GM12878 (cell line): ENCODE measurements around the gene CTNNA3. TPM values are rescaled to one million over a fixed set of nuclear protein-coding genes. Genes with fewer than 3 reads are reported as not detected.

Experiments used
- ATAC-seq: fragments of 200-7000 bp; cut with Tn5 transposase; 3 replicates; pipeline ENCODE4 v1.9.1; 2020; ENCODE audit warnings: mild to moderate bottlenecking, moderate library complexity
- BruUV-seq: library from RNA; stranded (reverse); fragments of 400-500 nt; replicated peaks from 2 replicates; lab custom pipeline; 2021; lab: Mats Ljungman, UMichigan
- CTCF ChIA-PET: fragments of 300-600 bp; sonication (Branson Sonifier 250); formaldehyde crosslinking; extraction: SDS; loops from one replicate; lab custom pipeline; 2021; ENCODE audit warnings: inconsistent platforms; lab: Yijun Ruan, JAX
- POLR2A ChIA-PET: fragments of 350-600 bp; formaldehyde crosslinking; extraction: SDS; loops from one replicate; lab custom pipeline; 2021; ENCODE audit warnings: inconsistent platforms; lab: Charles Lee
- RAD21 ChIA-PET: fragments of 300-600 bp; sonication (Branson Sonifier 250); formaldehyde crosslinking; loops from one replicate; lab custom pipeline; 2023; ENCODE audit warnings: antibody characterized with exemption; ENCODE audit not compliant: unreplicated experiment; lab: Charles Lee
- SMC1A ChIA-PET: fragments of 300-600 bp; sonication (Branson Sonifier 250); formaldehyde crosslinking; loops from one replicate; lab custom pipeline; 2023; ENCODE audit not compliant: unreplicated experiment, uncharacterized antibody; lab: Charles Lee
- DNase-seq: peaks from one replicate; pipeline ENCODE4 v3.0.0-alpha.2; 2011; ENCODE audit warnings: low read depth, low spot score
- FAIRE-seq: peaks from 3 replicates; lab custom pipeline; 2011; peaks lifted over from hg19 to GRCh38; lab: Jason Lieb, UNC
- H2AFZ ChIP-seq: 2 replicates; pipeline ENCODE4 v1.6.0; 2011; ENCODE audit warnings: low read depth, low read length, control low read depth; ENCODE audit not compliant: control insufficient read depth
- H3K27ac ChIP-seq: 2 replicates; pipeline ENCODE4 v1.5.1; 2011; ENCODE audit warnings: control low read depth; ENCODE audit not compliant: control insufficient read depth, insufficient read depth
- H3K27me3 ChIP-seq, 2 experiments: replicated peaks in 1 of 2; 2 replicates each; pipeline versions ENCODE4 v1.6.0 to v1.6.1; 2011; ENCODE audit warnings: low read length in 1 of 2; ENCODE audit not compliant: control insufficient read depth in 2 of 2, insufficient read depth in 2 of 2
- H3K36me3 ChIP-seq, 2 experiments: 2 replicates each; pipeline ENCODE4 v1.5.1; 2011; ENCODE audit warnings: low read length in 1 of 2; ENCODE audit not compliant: control insufficient read depth in 2 of 2, insufficient read depth in 2 of 2
- H3K4me1 ChIP-seq: 2 replicates; pipeline ENCODE4 v1.6.1; 2011; ENCODE audit warnings: mild to moderate bottlenecking, low read length, moderate library complexity, mixed read lengths; ENCODE audit not compliant: control insufficient read depth, insufficient read depth
- H3K4me2 ChIP-seq: 2 replicates; pipeline ENCODE4 v1.6.0; 2011; ENCODE audit warnings: control low read depth; ENCODE audit not compliant: control insufficient read depth, insufficient read depth
- H3K4me3 ChIP-seq: fragments of 200-600 bp; sonication (generic); 2 replicates; pipeline ENCODE4 v1.5.1; 2016
- H3K79me2 ChIP-seq: 2 replicates; pipeline ENCODE4 v1.6.0; 2011; ENCODE audit warnings: low read length; ENCODE audit not compliant: control insufficient read depth, insufficient read depth
- H3K9ac ChIP-seq: 2 replicates; pipeline ENCODE4 v1.8.0; 2011; ENCODE audit warnings: low read length, control low read depth, mixed read lengths; ENCODE audit not compliant: control insufficient read depth, insufficient read depth
- H3K9me3 ChIP-seq: replicated peaks from 3 replicates; pipeline ENCODE4 v1.5.1; 2011; ENCODE audit warnings: mild to moderate bottlenecking, low read length; ENCODE audit not compliant: control insufficient read depth, insufficient read depth
- H4K20me1 ChIP-seq: 2 replicates; pipeline ENCODE4 v1.6.0; 2011; ENCODE audit not compliant: control insufficient read depth, insufficient read depth
- ASH2L ChIP-seq: fragments of 300-600, 200-600 bp; sonication (generic); IDR thresholded peaks from 2 replicates; pipeline ENCODE4 v1.6.1; 2017; ENCODE audit warnings: low read depth, mild to moderate bottlenecking, borderline replicate concordance
- BCL3 ChIP-seq: IDR thresholded peaks from 2 replicates; pipeline ENCODE4 v1.6.1; 2011; ENCODE audit warnings: borderline replicate concordance, low read depth, mild to moderate bottlenecking, moderate library complexity, low read length; ENCODE audit not compliant: insufficient read depth, poor library complexity, severe bottlenecking
- EED ChIP-seq: sonication (generic); IDR thresholded peaks from 2 replicates; pipeline ENCODE4 v1.6.1; 2016; ENCODE audit warnings: antibody characterized with exemption, low read depth
- EP300 ChIP-seq, 2 experiments: fragments of 150-350 bp in 1 of 2; IDR thresholded peaks; 2 replicates each; pipeline ENCODE4 v1.6.1; 2011 to 2012; ENCODE audit warnings: low read depth in 2 of 2, low read length in 2 of 2, borderline replicate concordance in 1 of 2, improper control_type of control experiment in 1 of 2, inconsistent platforms in 1 of 2; ENCODE audit not compliant: control insufficient read depth in 1 of 2
- EZH2 ChIP-seq: IDR thresholded peaks from 2 replicates; pipeline ENCODE4 v1.6.1; 2012; ENCODE audit warnings: low read depth, mild to moderate bottlenecking, control low read depth, inconsistent platforms, low read length, borderline replicate concordance; ENCODE audit not compliant: control insufficient read depth
- RBBP5 ChIP-seq: fragments of 200-600 bp; sonication (generic); conservative IDR thresholded peaks from 2 replicates; pipeline ENCODE4 v1.6.1; 2016
- RELA ChIP-seq: fragments of 450-650 bp; IDR thresholded peaks from 2 replicates; pipeline ENCODE4 v1.8.0; 2014; ENCODE audit warnings: borderline replicate concordance; ENCODE audit not compliant: partially characterized antibody
- SMAD5 ChIP-seq: IDR thresholded peaks from 2 replicates; pipeline ENCODE4 v1.6.1; 2016; ENCODE audit warnings: antibody characterized with exemption, low read depth
- SREBF2 ChIP-seq: IDR thresholded peaks from 2 replicates; pipeline ENCODE4 v1.6.1; 2012; ENCODE audit warnings: mild to moderate bottlenecking, low read length
- ZNF622 ChIP-seq: fragments of 450-650 bp; IDR thresholded peaks from 2 replicates; pipeline ENCODE4 v1.6.1; 2017; ENCODE audit warnings: mild to moderate bottlenecking, inconsistent platforms
- WGBS: methylation state at CpG from one replicate; pipeline ENCODE4 v1.1.6; 2016; ENCODE audit warnings: low lambda C conversion rate; ENCODE audit not compliant: insufficient replicate concordance, insufficient coverage; ENCODE audit errors: missing lambda C conversion rate; 5-methylcytosine and 5-hydroxymethylcytosine counted together
- in situ Hi-C: fragments of 300-500 bp; cut with MboI; formaldehyde crosslinking; loops from 9 replicates; pipeline ENCODE4 v1.14.3; 2018; ENCODE audit warnings: mixed read lengths
- intact Hi-C: fragments of 100-400 bp; cut with micrococcal nuclease; formaldehyde crosslinking; loops from one replicate; pipeline ENCODE4 v1.14.2; 2022; ENCODE audit not compliant: unreplicated experiment
- polyA plus RNA-seq, 11 experiments: library from polyadenylated mRNA; depleted of rRNA in 4 of 11; unstranded in 6 of 11; stranded (reverse) in 5 of 11; fragments of >200 nt; fragmentation: Nextera tagmentation in 4 of 11; fragmentation: Illumina TruSeq in 1 of 11; extraction: Ambion mirVana in 4 of 11; extraction: Trizol in 1 of 11; gene quantifications; 1 replicate in 1 of 11; 2 replicates in 10 of 11; pipeline versions ENCODE4 v1.2.1 to v1.2.3, GENCODE V29; 2011 to 2016; ENCODE audit warnings: inconsistent platforms in 2 of 11, missing spikeins in 2 of 11, low read depth in 1 of 11
- total RNA-seq, 4 experiments: library from RNA; depleted of rRNA in 3 of 4; stranded (reverse); fragments of >200 nt in 3 of 4; fragmentation: Illumina TruSeq in 1 of 4; extraction: Trizol in 1 of 4; gene quantifications; 2 replicates each; pipeline versions ENCODE4 v1.2.1 to v1.2.3, GENCODE V29; 2013 to 2021
- TF ChIP-seq, protein P1 (sequence below), 3 experiments: IDR thresholded peaks in 2 of 3; conservative IDR thresholded peaks in 1 of 3; 2 replicates each; pipeline ENCODE4 v1.5.1; 2011; ENCODE audit warnings: low read depth in 3 of 3, low read length in 3 of 3, mild to moderate bottlenecking in 3 of 3, control low read depth in 2 of 3, moderate library complexity in 2 of 3, inconsistent platforms in 1 of 3, mixed read lengths in 1 of 3; ENCODE audit not compliant: control insufficient read depth in 2 of 3, insufficient read depth in 1 of 3; ENCODE audit errors: extremely low read depth in 1 of 3
- TF ChIP-seq, protein P2 (sequence below): IDR thresholded peaks from 2 replicates; pipeline ENCODE4 v1.6.1; 2012; ENCODE audit warnings: low read depth, low read length, improper control_type of control experiment

Gene CTNNA3
- total and polyA plus RNA-seq, 10 of the 15 experiments (the other 5 are each of a cell fraction or from before 2014, with no cell fraction given), result under 0.01 to 4.5 (median 0.22) TPM; not detected in 2

GRCh38 chr10:66748217-66748616, 947.8 kb downstream of the CTNNA3 start:
- DNase-seq, result no peak
- Histone ChIP-seq H3K4me3 (no peak overlapping the region), H4K20me1 (no peaks in the 10 kb centered on the region), H3K4me2 (no peak overlapping the region), H3K9me3 (no peaks in the 10 kb centered on the region), H3K79me2 (no peaks in the 10 kb centered on the region), H3K27ac (no peak overlapping the region), H2AFZ (no peak overlapping the region), H3K9ac (no peak overlapping the region), H3K27me3 (no peaks in the 10 kb centered on the region), H3K4me1 (no peaks in the 10 kb centered on the region), H3K36me3 (no peaks in the 10 kb centered on the region)
- ATAC-seq, result no peak
- intact Hi-C loops, result no loop called here
- POLR2A ChIA-PET, result no interaction called here
- FAIRE-seq, result no peak
- WGBS, result 100% methylated on average over 1 of the region's 1 CpG
- no TSS peak for BruUV-seq
- RAD21 ChIA-PET, result no interaction called here
- in situ Hi-C loops, result no loop called here
- SMC1A ChIA-PET, result no interaction called here
- CTCF ChIA-PET, result interaction anchor here (1.1 kb wide), 1 partner anchor 10 kb away, joined by 3 read pairs; no protein-coding TSS in a partner anchor
- TF ChIP-seq SREBF2 (no peak), EP300 (IDR thresholded peaks at IDR 0.05; ENCODE audit: borderline replicate concordance in 1 of 2, control insufficient read depth in 1 of 2, low read depth in 2 of 2, low read length in 2 of 2) (no peak), RBBP5 (no peak), EZH2 (no peak), BCL3 (no peak), RELA (no peak), ASH2L (no peak), ZNF622 (no peak), EED (no peak), SMAD5 (no peak)
- TF ChIP-seq, protein P1, sequence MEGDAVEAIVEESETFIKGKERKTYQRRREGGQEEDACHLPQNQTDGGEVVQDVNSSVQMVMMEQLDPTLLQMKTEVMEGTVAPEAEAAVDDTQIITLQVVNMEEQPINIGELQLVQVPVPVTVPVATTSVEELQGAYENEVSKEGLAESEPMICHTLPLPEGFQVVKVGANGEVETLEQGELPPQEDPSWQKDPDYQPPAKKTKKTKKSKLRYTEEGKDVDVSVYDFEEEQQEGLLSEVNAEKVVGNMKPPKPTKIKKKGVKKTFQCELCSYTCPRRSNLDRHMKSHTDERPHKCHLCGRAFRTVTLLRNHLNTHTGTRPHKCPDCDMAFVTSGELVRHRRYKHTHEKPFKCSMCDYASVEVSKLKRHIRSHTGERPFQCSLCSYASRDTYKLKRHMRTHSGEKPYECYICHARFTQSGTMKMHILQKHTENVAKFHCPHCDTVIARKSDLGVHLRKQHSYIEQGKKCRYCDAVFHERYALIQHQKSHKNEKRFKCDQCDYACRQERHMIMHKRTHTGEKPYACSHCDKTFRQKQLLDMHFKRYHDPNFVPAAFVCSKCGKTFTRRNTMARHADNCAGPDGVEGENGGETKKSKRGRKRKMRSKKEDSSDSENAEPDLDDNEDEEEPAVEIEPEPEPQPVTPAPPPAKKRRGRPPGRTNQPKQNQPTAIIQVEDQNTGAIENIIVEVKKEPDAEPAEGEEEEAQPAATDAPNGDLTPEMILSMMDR (IDR thresholded peaks at IDR 0.05 in 2 of 3, conservative IDR thresholded peaks at IDR 0.05 in 1 of 3; ENCODE audit: control insufficient read depth in 2 of 3, extremely low read depth in 1 of 3, insufficient read depth in 1 of 3, low read depth in 3 of 3, low read length in 3 of 3), result no peak
- TF ChIP-seq, protein P2, sequence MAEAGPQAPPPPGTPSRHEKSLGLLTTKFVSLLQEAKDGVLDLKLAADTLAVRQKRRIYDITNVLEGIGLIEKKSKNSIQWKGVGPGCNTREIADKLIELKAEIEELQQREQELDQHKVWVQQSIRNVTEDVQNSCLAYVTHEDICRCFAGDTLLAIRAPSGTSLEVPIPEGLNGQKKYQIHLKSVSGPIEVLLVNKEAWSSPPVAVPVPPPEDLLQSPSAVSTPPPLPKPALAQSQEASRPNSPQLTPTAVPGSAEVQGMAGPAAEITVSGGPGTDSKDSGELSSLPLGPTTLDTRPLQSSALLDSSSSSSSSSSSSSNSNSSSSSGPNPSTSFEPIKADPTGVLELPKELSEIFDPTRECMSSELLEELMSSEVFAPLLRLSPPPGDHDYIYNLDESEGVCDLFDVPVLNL, result no peak
